Parathyroid adenoma (tissue), 2 donors: Measurements from ENCODE around the gene RPP14.

Experiments used
- H2AFZ ChIP-seq: fragments of 300-600 bp; sonication (generic); one replicate; pipeline ENCODE4 v1.7.0; 2017; ENCODE audit warnings: antibody characterized with exemption, mild to moderate bottlenecking
- H3K27ac ChIP-seq: fragments of 300-600 bp; sonication (generic); one replicate; pipeline ENCODE4 v1.7.0; 2017
- H3K27me3 ChIP-seq: fragments of 300-600 bp; sonication (generic); one replicate; pipeline ENCODE4 v1.7.0; 2017; ENCODE audit warnings: low read length; ENCODE audit not compliant: control insufficient read depth, insufficient read depth
- H3K36me3 ChIP-seq: fragments of 300-600 bp; sonication (generic); one replicate; pipeline ENCODE4 v1.7.0; 2017; ENCODE audit warnings: low read length; ENCODE audit not compliant: control insufficient read depth, insufficient read depth
- H3K4me1 ChIP-seq: fragments of 300-600 bp; sonication (generic); one replicate; pipeline ENCODE4 v1.7.0; 2017; ENCODE audit warnings: control low read depth
- H3K4me2 ChIP-seq: fragments of 300-600 bp; sonication (generic); one replicate; pipeline ENCODE4 v1.7.0; 2017; ENCODE audit warnings: low read length
- H3K4me3 ChIP-seq: fragments of 300-600 bp; sonication (generic); one replicate; pipeline ENCODE4 v1.7.0; 2017; ENCODE audit warnings: low read depth, low read length
- H3K79me2 ChIP-seq: fragments of 300-600 bp; sonication (generic); one replicate; pipeline ENCODE4 v1.7.0; 2017; ENCODE audit warnings: control low read depth
- H3K9ac ChIP-seq: fragments of 300-600 bp; sonication (generic); one replicate; pipeline ENCODE4 v1.7.0; 2017; ENCODE audit warnings: mild to moderate bottlenecking
- H3K9me3 ChIP-seq: fragments of 300-600 bp; sonication (generic); one replicate; pipeline ENCODE4 v1.7.0; 2017; ENCODE audit warnings: low read length; ENCODE audit not compliant: control insufficient read depth
- TF ChIP-seq, protein P1 (sequence below): fragments of 300-600 bp; sonication (generic); IDR thresholded peaks from one replicate; pipeline ENCODE4 v1.7.0; 2017; ENCODE audit warnings: antibody characterized with exemption, mild to moderate bottlenecking
- donor health status: primary hyperparathyroidism.

RPP14 gene

DNA sequence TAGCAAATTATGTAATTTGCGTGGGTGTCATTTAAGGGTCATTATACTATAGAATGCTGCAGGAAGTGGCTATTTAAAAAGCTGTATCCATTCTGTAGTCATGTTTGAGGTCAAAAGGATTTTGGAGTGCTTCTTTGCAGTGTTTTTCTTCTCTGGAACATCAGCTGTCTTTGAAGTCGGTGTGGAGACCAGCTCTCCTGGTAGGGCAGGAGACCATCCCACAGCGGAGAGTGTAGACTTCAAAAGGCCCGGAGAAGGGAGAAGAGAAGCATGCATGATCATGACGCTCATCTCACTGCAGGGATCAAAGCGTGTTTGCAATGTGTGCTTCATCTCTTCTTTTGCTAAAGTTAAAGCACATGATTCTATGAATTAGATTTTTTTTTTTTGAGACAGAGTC is 46.6 kb downstream of the RPP14 start:
- H3K27ac ChIP-seq, result peak overlapping the region; percentile 92
- peaks cover 42% of the 10 kb centered on the region for H3K4me1 ChIP-seq
- no peak overlapping the region for H3K9ac ChIP-seq
- no peak overlapping the region for H2AFZ ChIP-seq
- H3K27me3 ChIP-seq, result no peaks in the 10 kb centered on the region
- peaks cover 43% of the 10 kb centered on the region for H3K79me2 ChIP-seq
- TF ChIP-seq, protein P1, sequence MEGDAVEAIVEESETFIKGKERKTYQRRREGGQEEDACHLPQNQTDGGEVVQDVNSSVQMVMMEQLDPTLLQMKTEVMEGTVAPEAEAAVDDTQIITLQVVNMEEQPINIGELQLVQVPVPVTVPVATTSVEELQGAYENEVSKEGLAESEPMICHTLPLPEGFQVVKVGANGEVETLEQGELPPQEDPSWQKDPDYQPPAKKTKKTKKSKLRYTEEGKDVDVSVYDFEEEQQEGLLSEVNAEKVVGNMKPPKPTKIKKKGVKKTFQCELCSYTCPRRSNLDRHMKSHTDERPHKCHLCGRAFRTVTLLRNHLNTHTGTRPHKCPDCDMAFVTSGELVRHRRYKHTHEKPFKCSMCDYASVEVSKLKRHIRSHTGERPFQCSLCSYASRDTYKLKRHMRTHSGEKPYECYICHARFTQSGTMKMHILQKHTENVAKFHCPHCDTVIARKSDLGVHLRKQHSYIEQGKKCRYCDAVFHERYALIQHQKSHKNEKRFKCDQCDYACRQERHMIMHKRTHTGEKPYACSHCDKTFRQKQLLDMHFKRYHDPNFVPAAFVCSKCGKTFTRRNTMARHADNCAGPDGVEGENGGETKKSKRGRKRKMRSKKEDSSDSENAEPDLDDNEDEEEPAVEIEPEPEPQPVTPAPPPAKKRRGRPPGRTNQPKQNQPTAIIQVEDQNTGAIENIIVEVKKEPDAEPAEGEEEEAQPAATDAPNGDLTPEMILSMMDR, result no peak
- H3K36me3 ChIP-seq, result no peaks in the 10 kb centered on the region
- no peak overlapping the region for H3K4me2 ChIP-seq
- no peaks in the 10 kb centered on the region for H3K9me3 ChIP-seq
- no peak overlapping the region for H3K4me3 ChIP-seq

DNA sequence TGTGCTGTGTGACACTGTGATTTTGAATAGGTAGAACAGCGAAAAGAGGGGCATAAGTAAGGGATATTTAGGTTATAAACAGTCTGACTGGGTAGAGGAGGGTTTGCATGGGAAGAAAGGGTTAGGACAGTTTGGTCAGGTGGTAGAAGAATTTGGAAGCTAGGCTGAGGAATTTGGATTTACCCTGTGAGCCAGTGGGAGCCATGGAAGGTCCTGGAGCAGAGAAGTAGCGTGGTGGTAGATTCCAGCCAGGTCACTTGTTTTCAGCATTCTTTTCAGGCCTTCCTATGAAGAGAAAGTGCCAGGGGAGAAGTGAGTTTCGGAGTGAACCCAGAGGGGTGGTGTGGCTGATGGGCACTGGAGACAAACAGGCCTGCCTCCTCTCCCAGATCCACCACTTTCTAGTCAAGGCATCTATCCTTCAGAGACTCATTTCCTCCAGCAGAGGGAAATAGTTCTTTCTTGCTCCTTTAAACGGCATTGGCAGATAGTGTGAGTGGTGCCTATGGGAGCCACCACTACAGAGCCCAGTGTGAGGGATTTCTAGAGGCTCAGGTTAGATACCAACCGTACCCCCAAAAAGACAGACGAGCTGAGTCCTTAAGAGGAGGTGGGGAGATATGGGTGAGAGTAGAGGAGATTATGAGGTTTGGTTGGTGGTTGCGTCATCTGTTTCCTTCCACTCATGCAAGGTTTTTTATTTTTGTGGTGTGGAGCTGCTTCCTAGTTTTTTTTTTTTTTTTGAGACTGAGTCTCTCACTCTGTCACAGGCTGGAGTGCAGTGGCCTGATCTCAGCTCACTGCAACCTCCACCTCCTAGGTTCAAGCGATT is 47.9 kb downstream of the RPP14 start:
- H3K4me1 ChIP-seq, result peaks cover 34% of the 10 kb centered on the region
- TF ChIP-seq, protein P1, result no peak
- H3K79me2 ChIP-seq, result peaks cover 54% of the 10 kb centered on the region
- H3K4me2 ChIP-seq, result peak overlapping the region; percentile 14
- H2AFZ ChIP-seq, result no peak overlapping the region
- H3K36me3 ChIP-seq, result no peaks in the 10 kb centered on the region
- H3K4me3 ChIP-seq, result no peak overlapping the region
- H3K9ac ChIP-seq, result no peak overlapping the region
- H3K27me3 ChIP-seq, result no peaks in the 10 kb centered on the region
- H3K9me3 ChIP-seq, result no peaks in the 10 kb centered on the region
- peak overlapping the region; percentile 92 for H3K27ac ChIP-seq

DNA sequence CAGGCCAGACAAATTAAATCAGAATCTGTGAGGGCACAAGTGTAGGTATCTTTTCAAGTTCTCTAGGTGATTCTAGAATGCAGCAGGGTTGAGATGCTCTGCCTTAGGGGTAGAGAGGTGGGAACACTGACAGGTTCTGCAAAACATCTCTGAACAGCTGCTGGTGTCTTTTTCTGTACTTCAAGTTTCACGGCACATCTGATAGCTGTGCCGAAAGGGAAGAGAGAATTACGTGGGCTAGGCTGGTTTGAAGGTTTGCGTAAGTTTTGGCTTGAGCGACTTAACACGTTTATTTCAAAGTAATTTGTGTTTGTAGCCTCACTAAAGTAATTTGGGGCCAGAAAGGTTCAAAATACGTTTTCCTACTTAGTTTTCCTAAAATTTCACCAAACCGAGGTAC is 49.1 kb downstream of the RPP14 start:
- no peak overlapping the region for H3K4me3 ChIP-seq
- no peaks in the 10 kb centered on the region for H3K9me3 ChIP-seq
- H3K79me2 ChIP-seq, result peaks cover 62% of the 10 kb centered on the region
- H3K27me3 ChIP-seq, result no peaks in the 10 kb centered on the region
- no peak overlapping the region for H3K4me2 ChIP-seq
- no peak overlapping the region for H2AFZ ChIP-seq
- H3K4me1 ChIP-seq, result peaks cover 24% of the 10 kb centered on the region
- TF ChIP-seq, protein P1, result no peak
- H3K27ac ChIP-seq, result no peak overlapping the region
- no peaks in the 10 kb centered on the region for H3K36me3 ChIP-seq
- H3K9ac ChIP-seq, result no peak overlapping the region

DNA sequence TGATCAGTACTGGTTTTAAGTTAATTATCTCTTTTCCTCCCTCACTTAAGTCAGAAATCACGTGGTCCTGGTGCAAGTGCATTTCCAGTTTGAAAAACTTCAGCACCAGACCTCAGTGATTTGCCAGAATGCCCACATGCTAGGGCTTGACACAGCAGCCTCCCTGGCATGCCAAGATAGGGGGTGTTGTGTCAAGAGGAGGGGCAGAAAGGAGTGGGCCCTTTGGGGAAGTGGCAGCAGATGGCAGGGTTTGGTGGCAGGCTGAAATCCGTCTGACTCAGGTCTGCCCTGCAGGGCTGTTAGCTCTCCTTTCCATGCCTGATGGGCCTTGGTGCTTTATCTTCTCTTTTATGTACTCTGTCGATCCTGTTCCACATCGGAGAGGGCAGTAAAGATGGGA is 50.0 kb downstream of the RPP14 start:
- peak overlapping the region; percentile 24 for H3K27ac ChIP-seq
- H3K27me3 ChIP-seq, result no peaks in the 10 kb centered on the region
- H3K9ac ChIP-seq, result no peak overlapping the region
- TF ChIP-seq, protein P1, result no peak
- no peaks in the 10 kb centered on the region for H3K9me3 ChIP-seq
- H3K79me2 ChIP-seq, result peaks cover 70% of the 10 kb centered on the region
- no peak overlapping the region for H2AFZ ChIP-seq
- H3K4me2 ChIP-seq, result no peak overlapping the region
- H3K4me1 ChIP-seq, result peaks cover 17% of the 10 kb centered on the region
- no peaks in the 10 kb centered on the region for H3K36me3 ChIP-seq
- no peak overlapping the region for H3K4me3 ChIP-seq

DNA sequence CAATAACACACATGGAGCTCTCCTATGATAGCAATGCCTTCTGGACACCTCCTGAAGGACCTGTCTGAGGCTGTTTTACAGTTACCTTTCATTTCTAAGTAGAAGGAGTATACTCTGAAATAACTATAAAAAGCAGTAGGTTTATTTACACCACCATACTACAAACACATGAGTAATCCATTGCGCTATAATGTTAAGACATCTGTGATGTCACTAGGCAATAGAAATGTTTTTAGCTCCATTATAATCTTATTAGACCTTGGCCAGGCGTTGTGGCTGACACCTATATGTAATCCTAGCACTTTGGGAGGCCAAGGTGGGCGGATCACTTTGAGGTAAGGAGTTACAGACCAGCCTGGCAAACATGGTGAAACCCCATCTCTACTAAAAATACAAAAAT is 51.4 kb downstream of the RPP14 start:
- H3K79me2 ChIP-seq, result peaks cover 79% of the 10 kb centered on the region
- no peak overlapping the region for H3K27ac ChIP-seq

More for the DNA sequence above, 51.4 kb downstream of the RPP14 start:
- TF ChIP-seq, protein P1, result no peak
- no peaks in the 10 kb centered on the region for H3K9me3 ChIP-seq
- H2AFZ ChIP-seq, result no peak overlapping the region
- no peak overlapping the region for H3K9ac ChIP-seq
- no peaks in the 10 kb centered on the region for H3K36me3 ChIP-seq
- H3K4me3 ChIP-seq, result no peak overlapping the region
- H3K4me2 ChIP-seq, result no peak overlapping the region
- H3K27me3 ChIP-seq, result no peaks in the 10 kb centered on the region
- H3K4me1 ChIP-seq, result peaks cover 4% of the 10 kb centered on the region
